IPS-NIHi7 (cell line): ENCODE measurements around the gene CLRN1.

Experiments
- DNase-seq: peaks from one replicate; pipeline ENCODE4 v3.0.0; 2012; ENCODE audit warnings: mixed read lengths; ENCODE audit errors: extremely low spot score

The CLRN1 gene

DNA sequence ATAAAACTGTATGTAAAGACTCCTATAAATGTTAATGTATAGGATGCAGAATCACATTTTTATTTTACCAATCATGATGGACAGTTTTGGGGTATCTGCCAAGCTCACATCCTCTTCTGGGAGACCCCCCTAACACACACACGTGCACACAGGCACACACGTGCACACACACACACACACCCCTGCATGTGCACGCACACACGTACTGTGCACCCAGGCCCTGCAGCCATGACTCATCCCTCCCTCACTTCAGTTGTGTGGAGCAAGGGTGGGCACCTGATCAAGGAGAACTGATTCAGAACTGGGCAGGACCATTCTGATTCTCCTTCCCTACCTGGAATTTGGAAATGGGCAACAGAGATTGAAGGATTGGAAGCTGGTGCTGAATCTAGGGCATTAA is 51.3 kb downstream of the CLRN1 start:
- no peak for DNase-seq

DNA sequence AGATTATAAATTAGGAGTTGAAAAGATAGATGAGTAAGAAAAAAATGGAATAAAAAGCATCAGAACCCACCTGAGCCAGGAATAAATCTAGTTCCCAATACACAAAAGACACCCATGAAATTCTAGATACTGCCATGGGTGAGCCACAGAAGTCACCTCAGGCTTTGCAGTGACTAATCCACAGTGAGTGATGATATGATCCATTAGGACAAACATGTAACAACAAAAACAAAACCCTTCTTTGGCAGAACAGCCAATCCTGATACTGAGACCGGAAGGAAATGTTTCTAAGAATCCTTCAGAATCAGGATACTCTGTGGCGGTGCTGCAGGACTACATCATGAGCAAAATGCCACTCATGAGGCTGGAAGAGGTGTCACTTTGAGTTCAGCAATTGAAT is 52.3 kb downstream of the CLRN1 start:
- no peak for DNase-seq

DNA sequence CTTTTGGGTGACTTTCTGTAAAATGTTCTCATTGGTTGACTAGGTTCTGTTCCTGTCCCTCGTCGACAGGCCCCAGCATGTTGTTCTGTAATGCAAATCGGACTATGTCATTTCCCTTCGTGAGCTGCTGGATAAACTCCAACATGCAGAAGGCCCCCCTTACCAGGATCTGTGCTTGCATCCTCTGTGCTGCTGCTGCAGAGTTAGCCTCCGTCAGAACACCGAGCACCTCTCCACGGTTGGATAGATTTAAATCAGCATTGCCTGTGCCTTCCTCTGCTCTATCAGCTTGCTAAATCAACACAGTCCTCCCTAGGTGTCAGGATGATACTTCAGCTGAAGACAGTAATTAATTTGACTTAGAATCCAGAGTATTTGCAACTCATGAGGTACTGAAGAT is 54.6 kb downstream of the CLRN1 start:
- DNase-seq = no peak

DNA sequence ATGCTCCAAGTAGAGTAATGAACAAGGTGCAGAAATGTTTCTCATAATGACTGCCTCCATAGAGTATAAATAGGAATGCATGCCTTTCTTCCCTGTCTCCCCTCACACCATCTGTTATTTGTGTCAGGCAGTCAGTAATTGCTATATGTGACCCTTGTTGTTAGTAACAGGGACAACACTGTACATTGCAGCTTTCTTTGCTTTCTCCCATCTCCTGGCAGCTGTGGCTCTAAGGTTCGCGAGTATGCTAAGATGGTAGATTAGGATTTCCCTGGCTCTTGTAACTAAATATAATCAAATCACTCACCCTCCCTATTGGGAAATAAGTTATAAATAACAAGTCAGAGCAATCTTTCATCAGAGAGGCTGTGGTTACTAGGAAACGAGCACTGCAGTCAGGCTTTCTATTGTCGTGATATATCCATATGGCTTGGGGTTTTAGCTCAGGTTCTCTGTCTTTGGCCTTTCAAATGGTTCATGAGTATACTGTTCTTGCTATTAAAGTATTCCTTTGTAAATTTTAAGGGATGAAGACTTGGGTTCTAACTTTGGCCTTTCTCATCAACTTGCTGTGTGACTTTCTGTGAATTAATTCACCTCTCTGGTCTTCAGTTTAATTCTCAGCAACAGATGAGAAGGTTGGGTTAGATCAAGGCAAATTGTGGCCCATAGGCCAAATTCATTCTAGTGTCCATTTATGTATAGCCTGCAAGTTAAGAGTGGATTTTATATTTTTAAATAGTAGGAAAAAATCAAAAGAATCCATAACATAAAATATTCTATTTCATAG is 59.2 kb downstream of the CLRN1 start:
- DNase-seq = no peak

DNA sequence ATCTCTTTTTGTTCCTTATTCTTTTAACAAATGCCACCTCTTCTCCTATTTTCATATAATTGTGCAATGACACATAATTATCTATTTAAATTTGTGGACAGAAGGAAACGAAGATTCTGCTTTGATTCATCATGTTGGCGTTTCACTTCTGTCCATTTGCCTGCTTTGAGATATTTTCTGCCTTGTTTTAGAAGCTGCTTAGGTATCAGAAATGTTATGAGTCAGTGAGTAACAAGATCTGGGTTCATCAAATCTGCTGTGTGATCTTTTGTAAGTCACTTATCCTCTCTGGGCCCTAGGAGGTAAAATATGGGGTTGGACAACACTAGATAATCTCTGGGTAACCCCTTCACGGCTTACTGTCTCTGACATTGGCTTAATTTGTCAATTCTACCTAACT is 60.0 kb downstream of the CLRN1 start:
- no peak for DNase-seq

DNA sequence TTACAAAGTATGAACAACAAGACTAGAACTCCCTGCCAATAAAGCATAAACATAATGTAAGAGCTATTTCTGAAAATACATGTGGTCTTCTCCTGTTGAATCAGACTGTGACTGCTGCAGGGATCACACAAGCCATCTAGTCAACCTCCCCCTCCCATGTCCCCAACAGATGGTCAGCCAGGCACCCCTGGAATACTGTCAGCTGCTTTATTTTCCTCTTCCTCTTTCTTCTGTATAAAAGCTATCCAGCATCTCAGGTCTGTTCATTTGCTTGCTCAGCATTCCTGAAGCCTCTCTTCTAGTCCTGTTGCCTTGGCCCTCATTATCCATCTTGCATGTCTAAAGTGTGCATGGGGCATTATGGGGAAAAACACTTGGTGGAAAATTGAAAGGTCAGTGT is 60.8 kb downstream of the CLRN1 start:
- DNase-seq = no peak

DNA sequence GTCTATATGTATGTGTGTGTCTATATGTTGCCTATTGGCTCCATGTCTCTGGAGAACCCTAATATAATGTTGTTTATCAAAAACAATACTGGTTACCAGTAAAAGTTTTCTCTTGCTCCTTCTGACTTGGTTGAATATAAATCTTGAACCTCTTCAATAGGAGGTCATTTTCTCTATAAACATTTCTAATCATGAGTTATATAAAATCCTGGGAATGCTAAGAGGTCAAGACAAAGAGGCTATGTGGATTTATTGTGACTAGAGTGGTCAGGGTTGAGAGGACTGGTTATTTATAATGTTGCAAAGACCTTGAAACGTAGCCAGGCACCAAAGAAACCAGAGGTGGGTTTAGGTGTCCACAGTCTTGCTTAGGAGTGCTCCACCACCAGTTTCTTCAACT is 66.1 kb downstream of the CLRN1 start:
- no peak for DNase-seq

DNA sequence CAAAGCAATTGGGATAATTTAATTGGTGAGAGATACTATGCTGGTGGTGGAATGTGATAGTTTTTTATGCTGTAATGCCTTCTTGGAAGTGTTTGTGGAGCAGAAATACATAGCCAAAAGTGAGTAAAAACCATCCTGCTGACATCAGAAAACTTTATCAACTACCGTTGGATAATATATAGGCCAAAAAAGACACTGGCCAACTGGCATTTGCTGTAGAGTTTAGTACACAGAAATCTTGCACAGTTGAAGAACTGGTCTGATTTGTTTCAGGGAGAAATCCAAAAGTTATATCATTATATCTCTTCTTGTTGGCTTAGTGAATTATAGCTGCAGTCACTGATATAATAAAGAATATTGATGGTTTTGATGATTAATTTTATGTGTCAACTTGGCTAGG is 66.8 kb downstream of the CLRN1 start:
- no peak for DNase-seq

DNA sequence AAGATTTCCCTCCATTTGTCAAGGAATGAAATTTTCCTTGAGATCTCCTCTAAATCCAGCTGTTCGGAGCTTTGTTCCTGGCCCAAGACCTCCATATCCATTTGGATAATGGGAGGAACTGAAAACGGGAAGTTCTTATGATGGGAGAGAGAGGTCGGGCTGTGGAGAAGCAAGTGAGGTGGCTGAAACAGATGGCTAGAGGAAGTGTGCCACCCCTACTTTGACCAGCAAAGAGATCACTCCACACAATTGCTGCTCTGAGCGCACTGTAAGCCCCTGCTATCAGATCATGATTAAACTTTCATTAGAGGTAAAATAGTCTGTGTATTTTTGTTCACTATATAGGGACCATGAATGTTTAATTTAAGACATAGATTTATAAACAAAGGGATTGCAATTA is 67.2 kb downstream of the CLRN1 start, which contains the start of gene MINDY4B:
Gene MINDY4B, minus strand, starts transcription at position 101 of the 400 bp plus-strand sequence. Its CDS starts 0 bp downstream, at position 101.
- no peak for DNase-seq

DNA sequence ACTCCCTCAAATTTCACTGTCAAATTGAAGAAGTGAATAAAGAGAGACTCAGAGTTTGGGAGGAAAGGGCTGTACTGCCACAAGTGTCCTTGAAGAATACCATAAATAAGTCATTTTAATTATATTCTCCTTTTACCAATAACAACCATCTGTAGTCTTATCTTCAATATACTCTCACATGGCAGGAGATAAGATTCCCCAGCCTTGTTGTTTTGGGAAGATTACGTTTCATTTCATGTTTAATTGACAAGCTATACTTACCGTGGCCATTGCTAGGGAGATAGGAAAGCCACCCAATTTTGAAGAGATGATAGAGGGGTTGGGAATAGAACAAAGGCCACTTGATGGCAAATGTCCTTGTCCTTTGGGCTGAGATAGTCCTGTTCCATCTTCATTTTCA is 69.5 kb downstream of the CLRN1 start:
- no peak for DNase-seq

DNA sequence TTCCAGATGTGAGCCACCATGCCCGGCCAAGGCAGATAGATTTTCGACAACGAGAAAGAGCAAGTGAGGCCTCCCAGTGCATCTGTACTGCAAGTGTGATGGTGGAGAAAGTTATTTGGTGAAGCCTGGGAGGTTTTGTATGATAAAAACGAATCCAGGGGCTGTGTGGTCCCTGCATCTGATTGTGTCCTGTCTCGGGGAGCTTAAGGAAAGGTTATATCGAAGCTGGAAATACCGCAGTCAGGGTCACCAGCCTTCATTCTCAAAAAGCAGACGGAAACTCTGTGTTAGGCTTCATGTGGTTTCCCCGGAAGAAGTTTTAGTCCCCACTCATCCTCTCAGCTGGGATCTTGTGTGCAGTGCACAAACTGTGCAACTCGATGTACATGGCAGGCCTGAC is 70.7 kb downstream of the CLRN1 start:
- no peak for DNase-seq

DNA sequence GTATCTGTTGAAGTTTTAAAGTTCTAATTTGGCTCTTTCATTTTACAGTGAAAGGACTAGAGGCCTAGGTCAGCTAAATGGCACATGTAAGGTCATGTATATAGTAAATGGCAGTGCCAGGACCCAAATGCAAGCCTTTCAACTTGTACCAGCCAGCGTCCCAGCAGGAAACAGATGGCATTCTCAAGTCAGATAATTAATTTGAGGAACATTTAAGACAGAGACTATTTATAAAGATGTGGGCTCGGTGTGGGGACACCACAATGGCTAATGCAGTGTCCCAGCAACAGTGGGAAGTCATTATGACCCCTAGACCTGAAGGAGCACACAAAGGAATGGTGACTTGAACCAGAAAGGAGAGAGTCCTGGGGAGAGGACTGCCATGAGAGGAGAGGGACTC is 73.4 kb downstream of the CLRN1 start:
- DNase-seq = no peak

DNA sequence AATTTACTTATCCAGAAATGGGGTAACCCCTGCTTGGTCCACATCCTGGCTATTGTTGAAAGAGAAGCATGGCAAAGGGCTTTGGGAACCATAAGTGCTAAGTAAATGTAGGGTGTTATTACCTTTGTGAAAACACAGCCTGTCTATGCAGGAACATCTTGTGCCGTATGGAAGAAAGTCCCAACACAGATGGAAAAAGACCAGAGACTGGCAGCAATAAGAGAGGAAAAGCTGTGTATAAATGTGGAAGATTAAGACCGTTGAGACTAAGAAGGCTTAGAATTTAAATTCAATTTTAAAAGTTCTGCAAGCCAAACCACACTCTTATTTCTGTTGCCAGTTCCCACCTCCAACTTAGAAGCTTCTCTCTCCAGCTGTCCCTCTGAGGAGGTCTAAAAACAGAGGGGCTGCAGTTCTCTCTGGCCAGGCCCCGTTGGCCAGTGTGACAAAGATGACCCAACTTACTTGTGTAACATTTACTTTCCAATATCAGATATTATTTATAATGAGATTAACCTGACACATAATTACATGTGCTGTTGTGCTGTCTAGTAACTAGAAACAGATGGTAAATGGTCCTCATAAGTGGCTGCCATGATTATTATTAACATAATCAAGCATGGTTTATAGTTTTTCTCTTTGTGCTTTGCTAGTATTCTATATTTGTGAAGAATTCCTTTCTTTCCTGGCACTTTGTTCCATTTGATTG is 74.3 kb downstream of the CLRN1 start:
- no peak for DNase-seq

DNA sequence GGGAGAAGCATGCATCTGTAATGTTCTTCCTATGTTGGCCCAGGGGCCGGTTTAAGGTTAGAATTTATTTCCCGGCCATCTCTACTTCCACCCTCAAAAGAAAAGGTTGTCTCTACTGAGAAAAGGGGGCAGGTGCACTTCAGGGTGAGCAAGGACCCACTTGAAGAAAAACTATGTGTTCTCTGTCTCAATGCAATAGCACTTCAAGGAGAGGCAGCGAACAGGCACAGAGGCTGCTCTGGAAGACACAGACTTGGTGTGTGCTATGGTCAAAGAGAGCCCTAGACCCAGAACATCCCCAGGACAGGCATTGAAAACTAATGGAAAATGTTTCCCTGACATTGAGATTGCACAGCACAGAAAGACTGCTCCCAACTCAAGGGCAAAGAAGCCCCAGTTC is 74.9 kb downstream of the CLRN1 start:
- DNase-seq = no peak

DNA sequence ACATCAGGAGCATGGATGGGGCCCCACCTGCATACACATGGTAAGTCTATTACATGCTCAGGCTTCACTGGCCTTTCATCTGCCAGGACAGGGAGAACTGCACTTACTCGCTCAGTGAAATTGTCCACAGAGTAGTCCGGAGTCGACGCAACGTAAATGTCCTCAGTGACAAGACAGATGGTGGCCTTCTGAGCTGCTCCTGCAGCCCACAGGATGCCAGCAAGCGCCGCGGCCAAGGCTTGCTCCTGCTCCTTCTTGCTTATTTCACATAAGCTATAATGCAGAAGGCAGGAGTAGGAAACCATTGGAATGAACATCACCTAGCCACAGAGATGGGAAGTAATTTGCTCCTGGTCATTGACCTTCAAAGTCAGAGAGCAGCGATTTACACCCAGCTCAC is 81.7 kb downstream of the CLRN1 start:
- no peak for DNase-seq

DNA sequence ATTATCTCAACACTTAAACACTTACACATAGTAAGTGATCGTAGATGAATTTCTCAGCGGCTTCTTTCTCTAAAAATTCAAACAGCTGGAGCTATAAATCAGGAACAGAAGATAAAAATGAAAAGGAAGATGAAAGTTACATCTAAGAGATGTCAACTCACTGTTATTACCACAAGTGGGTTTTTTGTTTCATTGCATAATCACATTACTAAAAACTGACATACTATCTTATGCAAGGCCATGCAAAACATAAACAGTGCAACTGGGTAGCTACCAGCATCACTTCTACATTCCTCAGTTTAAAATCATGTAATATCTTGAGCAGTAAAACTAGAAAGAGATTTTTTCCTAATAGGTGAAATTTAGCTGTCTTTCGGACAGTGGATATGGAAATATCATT is 82.2 kb downstream of the CLRN1 start:
- DNase-seq = no peak

DNA sequence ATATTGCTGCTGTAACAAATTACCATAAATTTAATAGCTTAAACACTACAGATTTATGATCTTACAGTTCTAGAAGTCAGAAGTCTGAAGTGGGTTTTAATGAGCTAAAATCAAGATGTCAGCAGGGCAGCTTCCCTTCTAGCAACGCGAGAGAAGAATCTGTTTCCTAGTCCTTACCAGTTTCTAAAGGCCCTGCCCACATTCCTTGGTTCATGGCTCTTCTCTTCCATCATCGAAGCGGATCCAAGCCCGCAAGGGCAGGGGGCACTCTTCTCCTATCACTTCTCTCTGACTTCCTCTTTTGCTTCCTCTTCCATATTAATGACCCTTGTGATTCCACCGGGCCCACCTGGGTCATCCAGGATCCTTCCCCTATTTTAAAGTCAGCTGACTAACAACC is 83.4 kb downstream of the CLRN1 start:
- no peak for DNase-seq

DNA sequence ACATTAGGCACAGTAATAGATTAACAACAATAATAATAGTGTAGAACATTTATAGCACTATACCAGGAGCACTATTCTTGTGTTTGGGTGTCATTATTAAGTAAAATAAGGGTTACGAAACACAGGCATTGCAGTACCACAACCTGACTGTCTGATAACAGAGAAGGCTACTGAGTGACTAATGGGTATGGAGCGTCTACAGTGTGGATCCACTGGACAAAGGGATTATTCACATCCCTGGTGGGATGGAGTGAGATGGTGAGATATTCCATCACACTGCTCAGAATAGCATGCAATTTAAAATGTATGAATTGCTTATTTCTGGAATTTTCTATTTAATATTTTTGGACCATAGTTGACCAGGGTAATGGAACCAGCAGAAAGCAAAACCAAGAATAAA is 85.5 kb downstream of the CLRN1 start:
- no peak for DNase-seq

DNA sequence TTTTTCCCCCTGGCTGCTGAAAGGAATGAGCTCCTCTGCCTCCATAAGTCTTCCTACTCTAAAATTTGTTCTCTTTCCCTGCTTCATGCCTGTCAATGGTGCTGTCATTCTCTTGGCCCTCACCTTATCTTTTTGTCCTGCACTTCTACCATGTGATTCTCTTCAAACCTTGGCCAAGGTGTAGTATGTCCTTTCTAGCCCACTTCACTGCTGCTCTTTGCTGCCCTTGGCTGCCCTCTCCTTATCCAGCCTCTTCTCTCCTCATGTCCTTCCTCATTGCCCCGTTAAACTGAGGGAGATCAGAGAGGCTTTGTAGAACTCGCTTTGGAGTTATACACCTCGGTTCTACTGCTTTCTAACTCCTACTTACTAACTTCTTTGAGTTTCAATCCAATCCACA is 87.0 kb downstream of the CLRN1 start:
- no peak for DNase-seq

DNA sequence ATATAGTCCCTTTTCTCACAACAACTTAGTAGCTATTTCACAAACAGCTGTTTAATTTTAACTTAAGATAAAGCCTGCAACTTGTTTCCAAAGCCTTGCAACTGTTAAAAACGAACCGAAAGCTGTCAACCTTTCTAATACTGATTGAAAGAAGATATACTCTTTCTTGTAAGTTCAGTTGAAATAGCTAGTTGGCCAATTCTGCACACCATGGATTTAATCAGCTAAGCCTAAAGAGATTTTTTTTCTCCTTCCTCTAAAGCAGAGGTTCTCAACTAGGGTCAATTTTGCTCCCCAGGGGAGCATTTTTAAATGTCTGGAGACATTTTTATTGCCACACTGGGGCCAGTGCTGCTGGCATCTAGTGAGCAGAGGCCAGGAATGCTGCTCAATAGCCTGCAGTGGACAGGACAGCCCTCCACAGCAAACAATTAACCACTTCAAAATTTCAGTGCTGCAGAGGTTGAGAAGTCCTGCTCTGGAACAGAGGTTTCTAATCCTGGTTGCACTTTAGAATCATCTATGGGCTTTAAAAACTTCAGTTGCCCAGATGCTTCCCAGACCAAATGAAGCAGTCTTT is 93.4 kb downstream of the CLRN1 start:
- no peak for DNase-seq

DNA sequence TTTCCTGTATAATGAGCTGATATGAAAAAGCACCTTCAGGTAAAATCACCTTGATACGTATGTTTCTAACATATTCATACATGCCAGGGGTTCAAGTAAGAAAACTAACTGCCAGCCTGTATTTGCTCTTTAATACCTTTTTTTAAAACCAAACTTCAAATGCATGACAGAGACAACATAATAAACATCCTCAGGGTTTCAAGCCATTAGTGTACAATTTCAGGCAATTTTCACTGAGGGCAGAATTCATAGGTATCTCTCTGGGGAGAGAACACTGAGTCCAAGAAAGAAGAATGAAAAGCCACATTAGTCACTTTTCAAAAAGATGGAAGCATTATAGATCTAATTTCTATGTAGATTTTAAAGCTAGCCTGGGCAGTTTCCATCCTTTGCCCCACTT is 94.2 kb downstream of the CLRN1 start:
- no peak for DNase-seq

DNA sequence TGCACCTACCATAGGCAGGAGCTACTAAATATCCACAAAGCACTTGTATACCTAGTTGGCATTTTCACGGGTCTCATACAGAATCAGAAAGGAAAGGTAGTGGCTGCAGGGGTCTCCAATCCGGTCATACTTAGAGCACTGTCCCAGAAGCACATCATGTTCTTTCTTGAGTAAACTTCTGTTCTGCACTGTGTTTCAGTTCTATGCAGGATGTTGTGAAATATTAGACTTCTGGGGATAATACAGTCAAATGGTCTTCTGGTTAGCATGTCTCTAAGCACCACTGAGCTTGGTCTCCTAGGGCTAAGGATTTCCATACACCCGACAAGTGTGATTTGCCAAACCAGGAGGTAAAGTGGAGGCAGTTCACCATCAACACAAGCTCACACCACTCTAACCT is 95.2 kb downstream of the CLRN1 start:
- no peak for DNase-seq

DNA sequence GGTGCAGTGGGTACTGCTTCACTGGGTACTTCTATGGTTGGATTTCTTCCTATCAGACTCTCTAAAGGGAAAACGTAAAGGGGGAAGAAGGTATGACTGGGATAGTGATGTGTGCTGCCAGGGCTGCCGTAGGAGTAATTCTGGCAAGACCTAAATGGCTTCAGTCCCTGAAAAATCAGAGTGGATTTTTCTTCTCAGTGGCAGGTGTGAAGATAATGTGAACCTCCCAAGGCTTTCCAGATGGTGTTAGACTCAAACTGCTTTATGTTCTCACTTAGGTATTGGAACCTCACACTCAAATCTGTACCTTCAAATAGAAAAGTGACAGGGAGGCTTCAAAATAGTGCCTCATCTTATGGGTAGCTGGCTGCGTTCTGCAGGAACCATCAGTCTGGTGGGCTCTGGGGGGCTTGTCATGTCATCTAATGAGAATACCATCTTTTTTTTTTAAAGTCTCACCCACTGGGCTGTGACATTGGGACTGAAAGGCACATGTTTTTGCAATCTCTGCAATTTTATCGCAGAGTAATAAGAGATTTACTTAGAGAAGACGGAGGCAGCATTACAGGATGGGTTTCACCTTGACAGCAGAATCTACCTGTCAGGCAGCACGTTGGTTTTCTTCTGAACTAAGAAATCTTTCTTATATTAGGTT is 95.8 kb downstream of the CLRN1 start:
- no peak for DNase-seq
